ENCODE results near the gene CCDC88C.

CCDC88C gene

DNA sequence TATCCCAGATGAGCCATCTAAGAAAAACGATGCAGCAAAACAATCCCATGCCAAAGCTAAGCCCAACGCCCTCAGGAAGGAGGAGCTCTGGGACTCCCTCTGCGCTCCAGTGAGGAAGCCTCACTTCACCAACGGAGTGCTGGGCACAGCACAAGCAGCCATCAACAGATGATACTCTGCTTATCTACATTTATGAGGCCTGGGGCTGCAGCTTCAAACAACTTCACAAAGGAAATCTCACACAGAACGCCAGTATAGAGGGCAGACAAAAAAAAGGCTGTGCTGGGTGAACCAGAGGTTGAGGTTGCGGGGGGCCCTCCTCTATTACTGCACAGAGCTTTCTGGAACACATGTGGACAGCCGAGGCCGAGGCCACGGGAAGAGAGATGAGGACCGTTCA is 138.3 kb downstream of the CCDC88C start:
- peaks cover 85% of the 10 kb centered on the region for H3K36me3 ChIP-seq (replicated peaks; ENCODE audit: low read depth, low read length)
- H3K9me3 ChIP-seq (ENCODE audit: insufficient read depth, low read length): no peaks in the 10 kb centered on the region
- H3K27me3 ChIP-seq (ENCODE audit: low read depth, low read length): no peaks in the 10 kb centered on the region
- H3K4me1 ChIP-seq (ENCODE audit: low read length): no peaks in the 10 kb centered on the region
- no peak overlapping the region for H3K27ac ChIP-seq (ENCODE audit: low read length)
- no peaks in the 10 kb centered on the region; the same call in 1 of the 2 replicates for H3K79me2 ChIP-seq (ENCODE audit: low read length)
- no peak overlapping the region for H3K9ac ChIP-seq (ENCODE audit: low read length)
- no peak overlapping the region for H3K4me2 ChIP-seq (ENCODE audit: low read length)
- no peaks in the 10 kb centered on the region for H4K20me1 ChIP-seq (ENCODE audit: insufficient read depth, low read length)
- TF ChIP-seq EZH2phosphoT487 (IDR thresholded peaks at IDR 0.05; ENCODE audit: low read depth): no peak
- TF ChIP-seq, protein P1, sequence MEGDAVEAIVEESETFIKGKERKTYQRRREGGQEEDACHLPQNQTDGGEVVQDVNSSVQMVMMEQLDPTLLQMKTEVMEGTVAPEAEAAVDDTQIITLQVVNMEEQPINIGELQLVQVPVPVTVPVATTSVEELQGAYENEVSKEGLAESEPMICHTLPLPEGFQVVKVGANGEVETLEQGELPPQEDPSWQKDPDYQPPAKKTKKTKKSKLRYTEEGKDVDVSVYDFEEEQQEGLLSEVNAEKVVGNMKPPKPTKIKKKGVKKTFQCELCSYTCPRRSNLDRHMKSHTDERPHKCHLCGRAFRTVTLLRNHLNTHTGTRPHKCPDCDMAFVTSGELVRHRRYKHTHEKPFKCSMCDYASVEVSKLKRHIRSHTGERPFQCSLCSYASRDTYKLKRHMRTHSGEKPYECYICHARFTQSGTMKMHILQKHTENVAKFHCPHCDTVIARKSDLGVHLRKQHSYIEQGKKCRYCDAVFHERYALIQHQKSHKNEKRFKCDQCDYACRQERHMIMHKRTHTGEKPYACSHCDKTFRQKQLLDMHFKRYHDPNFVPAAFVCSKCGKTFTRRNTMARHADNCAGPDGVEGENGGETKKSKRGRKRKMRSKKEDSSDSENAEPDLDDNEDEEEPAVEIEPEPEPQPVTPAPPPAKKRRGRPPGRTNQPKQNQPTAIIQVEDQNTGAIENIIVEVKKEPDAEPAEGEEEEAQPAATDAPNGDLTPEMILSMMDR (IDR thresholded peaks at IDR 0.05; ENCODE audit: low read depth, low read length): no peak
- H2AFZ ChIP-seq (ENCODE audit: low read depth, low read length): no peak overlapping the region
- no peak overlapping the region for H3K4me3 ChIP-seq (ENCODE audit: low read length)

DNA sequence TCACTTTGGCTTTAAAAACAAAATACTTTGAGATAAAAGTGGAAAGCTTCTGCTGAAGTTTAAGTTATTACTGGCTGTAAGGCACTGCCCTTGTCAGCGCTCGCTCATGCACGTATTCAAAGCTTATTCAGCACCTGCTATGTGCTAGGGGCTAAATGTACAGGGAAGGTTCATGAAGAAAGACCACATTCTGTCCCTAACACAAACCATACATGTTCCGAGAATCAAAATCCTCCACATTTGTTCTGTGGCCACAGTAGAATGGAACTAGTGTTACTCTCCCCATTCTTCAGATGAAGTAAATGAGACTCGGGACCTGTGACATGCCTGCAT is 139.3 kb downstream of the CCDC88C start:
- H3K4me2 ChIP-seq (ENCODE audit: low read length): no peak overlapping the region
- no peaks in the 10 kb centered on the region for H3K4me1 ChIP-seq (ENCODE audit: low read length)
- peaks cover 75% of the 10 kb centered on the region for H3K36me3 ChIP-seq (replicated peaks; ENCODE audit: low read depth, low read length)
- no peak overlapping the region for H3K27ac ChIP-seq (ENCODE audit: low read length)
- H3K9me3 ChIP-seq (ENCODE audit: insufficient read depth, low read length): no peaks in the 10 kb centered on the region
- H3K79me2 ChIP-seq (ENCODE audit: low read length): no peaks in the 10 kb centered on the region; the same call in 1 of the 2 replicates
- TF ChIP-seq EZH2phosphoT487 (IDR thresholded peaks at IDR 0.05; ENCODE audit: low read depth): no peak
- TF ChIP-seq, protein P1 (IDR thresholded peaks at IDR 0.05; ENCODE audit: low read depth, low read length): no peak
- no peaks in the 10 kb centered on the region for H3K27me3 ChIP-seq (ENCODE audit: low read depth, low read length)
- no peak overlapping the region for H3K9ac ChIP-seq (ENCODE audit: low read length)
- no peaks in the 10 kb centered on the region for H4K20me1 ChIP-seq (ENCODE audit: insufficient read depth, low read length)
- H2AFZ ChIP-seq (ENCODE audit: low read depth, low read length): no peak overlapping the region
- no peak overlapping the region for H3K4me3 ChIP-seq (ENCODE audit: low read length)

DNA sequence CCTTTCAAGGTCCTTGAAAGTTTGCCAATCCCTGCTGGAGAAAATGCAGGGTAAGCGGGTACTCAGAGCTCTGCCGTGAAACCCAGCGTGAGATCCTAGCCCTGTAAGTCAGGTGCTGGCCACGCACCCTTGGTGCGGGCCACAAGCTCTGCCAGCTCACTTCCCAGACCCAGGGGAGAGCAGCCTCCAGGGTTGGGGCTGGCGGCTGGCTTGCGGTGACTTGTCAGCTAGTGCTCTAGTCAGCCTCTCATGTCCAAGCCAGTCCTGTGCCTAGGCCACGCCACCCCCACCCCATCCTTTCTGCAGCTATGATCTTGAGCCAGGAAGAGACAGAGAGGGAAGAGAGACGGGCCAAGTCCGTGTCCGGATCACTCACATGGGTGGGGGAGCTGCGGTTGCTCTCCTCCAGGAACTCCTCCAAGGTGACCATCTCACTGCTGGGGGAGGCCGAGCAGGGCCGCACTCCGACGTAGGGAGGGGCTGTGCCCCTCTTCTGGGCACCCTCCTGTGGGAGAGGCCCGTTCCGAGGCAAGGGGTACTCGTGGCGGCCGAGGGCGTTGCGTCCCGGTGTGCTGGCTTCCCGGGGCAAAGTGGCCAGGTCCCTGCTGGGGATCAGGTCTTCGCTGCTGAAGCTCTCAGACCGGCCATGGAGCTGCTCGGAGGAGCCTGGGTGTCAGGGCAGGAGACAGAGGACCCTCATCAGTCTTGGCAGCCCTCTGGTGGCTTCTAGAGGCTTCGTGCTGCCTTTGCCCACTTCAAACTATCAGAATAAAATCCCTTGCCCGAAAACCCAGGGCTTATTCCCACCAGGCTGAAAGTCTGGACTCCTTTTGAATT is 139.9 kb downstream of the CCDC88C start:
- no peak overlapping the region for H3K27ac ChIP-seq (ENCODE audit: low read length)
- no peak overlapping the region for H3K9ac ChIP-seq (ENCODE audit: low read length)
- no peak overlapping the region for H3K4me2 ChIP-seq (ENCODE audit: low read length)
- H4K20me1 ChIP-seq (ENCODE audit: insufficient read depth, low read length): no peaks in the 10 kb centered on the region
- H2AFZ ChIP-seq (ENCODE audit: low read depth, low read length): no peak overlapping the region
- no peaks in the 10 kb centered on the region for H3K9me3 ChIP-seq (ENCODE audit: insufficient read depth, low read length)
- H3K4me1 ChIP-seq (ENCODE audit: low read length): no peaks in the 10 kb centered on the region
- no peaks in the 10 kb centered on the region; the same call in 1 of the 2 replicates for H3K79me2 ChIP-seq (ENCODE audit: low read length)
- H3K36me3 ChIP-seq (replicated peaks; ENCODE audit: low read depth, low read length): peaks cover 70% of the 10 kb centered on the region
- no peak for TF ChIP-seq EZH2phosphoT487 (IDR thresholded peaks at IDR 0.05; ENCODE audit: low read depth)
- TF ChIP-seq, protein P1 (IDR thresholded peaks at IDR 0.05; ENCODE audit: low read depth, low read length): no peak
- no peak overlapping the region for H3K4me3 ChIP-seq (ENCODE audit: low read length)
- H3K27me3 ChIP-seq (ENCODE audit: low read depth, low read length): no peaks in the 10 kb centered on the region

DNA sequence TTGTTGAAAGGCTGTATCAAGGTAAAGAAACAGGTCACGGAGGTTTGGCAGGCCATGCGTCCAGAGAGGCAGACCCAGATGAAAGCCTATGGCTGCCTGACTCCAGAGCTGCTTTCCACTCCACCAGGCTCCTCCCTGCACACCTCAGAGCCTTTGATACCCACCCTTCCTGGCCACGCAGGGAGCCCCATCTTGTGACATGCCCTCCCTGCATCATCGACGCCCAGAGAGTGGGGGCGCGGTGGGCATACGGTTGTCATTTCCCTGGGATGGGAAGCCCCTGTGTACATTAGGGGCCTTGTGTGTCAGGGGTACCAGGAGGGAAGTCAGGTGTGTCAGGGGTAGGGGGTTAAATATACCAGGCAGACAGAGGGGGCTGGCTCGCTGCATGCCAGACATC is 142.8 kb downstream of the CCDC88C start:
- no peak overlapping the region for H3K27ac ChIP-seq (ENCODE audit: low read length)
- H3K9me3 ChIP-seq (ENCODE audit: insufficient read depth, low read length): no peaks in the 10 kb centered on the region
- H3K79me2 ChIP-seq (ENCODE audit: low read length): no peaks in the 10 kb centered on the region; the same call in 1 of the 2 replicates
- TF ChIP-seq, protein P1 (IDR thresholded peaks at IDR 0.05; ENCODE audit: low read depth, low read length): no peak
- no peak for TF ChIP-seq EZH2phosphoT487 (IDR thresholded peaks at IDR 0.05; ENCODE audit: low read depth)
- no peak overlapping the region for H2AFZ ChIP-seq (ENCODE audit: low read depth, low read length)
- H3K4me1 ChIP-seq (ENCODE audit: low read length): no peaks in the 10 kb centered on the region
- no peaks in the 10 kb centered on the region for H3K27me3 ChIP-seq (ENCODE audit: low read depth, low read length)
- no peak overlapping the region for H3K9ac ChIP-seq (ENCODE audit: low read length)
- peaks cover 52% of the 10 kb centered on the region for H3K36me3 ChIP-seq (replicated peaks; ENCODE audit: low read depth, low read length)
- no peak overlapping the region for H3K4me3 ChIP-seq (ENCODE audit: low read length)
- H3K4me2 ChIP-seq (ENCODE audit: low read length): no peak overlapping the region
- H4K20me1 ChIP-seq (ENCODE audit: insufficient read depth, low read length): no peaks in the 10 kb centered on the region

Data from OCI-LY3 (cell line).